BE2C (cell line): ENCODE data around the gene PRKAG1.

Source experiments
- DNase-seq: peaks from one replicate; pipeline ENCODE4 v3.0.0-alpha.2; 2020
- H3K27me3 ChIP-seq: fragments of 250-450 bp; sonication (Bioruptor Pico); 2 replicates; pipeline ENCODE4 v1.5.1; 2020; ENCODE audit warnings: mild to moderate bottlenecking
- H3K36me3 ChIP-seq: fragments of 250-450 bp; sonication (Bioruptor Pico); 2 replicates; pipeline ENCODE4 v1.5.1; 2020; ENCODE audit warnings: mild to moderate bottlenecking
- H3K4me1 ChIP-seq: fragments of 250-450 bp; sonication (Bioruptor Pico); 2 replicates; pipeline ENCODE4 v1.5.1; 2020
- H3K4me3 ChIP-seq: 2 replicates; pipeline ENCODE4 v1.5.1; 2011; ENCODE audit warnings: low read depth, low read length
- H3K9me3 ChIP-seq: fragments of 250-450 bp; sonication (Bioruptor Pico); 2 replicates; pipeline ENCODE4 v1.5.1; 2020
- CTCF ChIP-seq: IDR thresholded peaks from 2 replicates; pipeline ENCODE4 v1.5.1; 2012; ENCODE audit warnings: mild to moderate bottlenecking, low read depth, low read length

Gene PRKAG1

GRCh38 chr12:49050507-49051372 is 32.2 kb upstream of the PRKAG1 start:
- H3K36me3 ChIP-seq = peaks cover 96% of the 10 kb centered on the region
- no peaks in the 10 kb centered on the region for H3K9me3 ChIP-seq
- H3K4me1 ChIP-seq = no peaks in the 10 kb centered on the region
- no peak for DNase-seq
- TF ChIP-seq CTCF = no peak
- no peak overlapping the region for H3K4me3 ChIP-seq
- no peaks in the 10 kb centered on the region for H3K27me3 ChIP-seq

GRCh38 chr12:49049566-49050224 is 31.1 kb upstream of the PRKAG1 start:
- no peak for DNase-seq
- Histone ChIP-seq H3K36me3 (peaks cover 94% of the 10 kb centered on the region), H3K4me3 (no peak overlapping the region), H3K9me3 (no peaks in the 10 kb centered on the region), H3K27me3 (no peaks in the 10 kb centered on the region), H3K4me1 (no peaks in the 10 kb centered on the region)
- TF ChIP-seq CTCF = no peak

GRCh38 chr12:49048953-49049352 is 30.4 kb upstream of the PRKAG1 start:
- Histone ChIP-seq H3K4me3 (no peak overlapping the region), H3K9me3 (no peaks in the 10 kb centered on the region), H3K36me3 (peaks cover 91% of the 10 kb centered on the region), H3K4me1 (no peaks in the 10 kb centered on the region), H3K27me3 (no peaks in the 10 kb centered on the region)
- TF ChIP-seq CTCF = no peak
- no peak for DNase-seq

- peaks cover 91% of the 10 kb centered on the region for H3K36me3 ChIP-seq
Measured at GRCh38 chr12:49046129-49046895, 27.7 kb upstream of the PRKAG1 start.

GRCh38 chr12:49044660-49045059 is 26.1 kb upstream of the PRKAG1 start:
- no peak for DNase-seq
- Histone ChIP-seq H3K36me3 (peaks cover 91% of the 10 kb centered on the region), H3K27me3 (no peaks in the 10 kb centered on the region), H3K4me1 (no peaks in the 10 kb centered on the region), H3K9me3 (no peaks in the 10 kb centered on the region), H3K4me3 (no peak overlapping the region)
- TF ChIP-seq CTCF = no peak

More at GRCh38 chr12:49046129-49046895, 27.7 kb upstream of the PRKAG1 start:
- Histone ChIP-seq H3K4me3 (no peak overlapping the region), H3K27me3 (no peaks in the 10 kb centered on the region), H3K4me1 (no peaks in the 10 kb centered on the region), H3K9me3 (no peaks in the 10 kb centered on the region)
- no peak for TF ChIP-seq CTCF
- no peak for DNase-seq
